Fibroblast of the conjunctiva (primary cell): ENCODE measurements around the gene SERF2.
"Not testable (repeated sequence)": the region's sequence is repeated elsewhere in the genome, so short reads cannot be mapped to it uniquely, and the experiment has no call there.

Experiments
- DNase-seq: peaks from one replicate; pipeline ENCODE4 v3.0.0-alpha.2; 2010; ENCODE audit warnings: low read depth

SERF2 gene

DNA sequence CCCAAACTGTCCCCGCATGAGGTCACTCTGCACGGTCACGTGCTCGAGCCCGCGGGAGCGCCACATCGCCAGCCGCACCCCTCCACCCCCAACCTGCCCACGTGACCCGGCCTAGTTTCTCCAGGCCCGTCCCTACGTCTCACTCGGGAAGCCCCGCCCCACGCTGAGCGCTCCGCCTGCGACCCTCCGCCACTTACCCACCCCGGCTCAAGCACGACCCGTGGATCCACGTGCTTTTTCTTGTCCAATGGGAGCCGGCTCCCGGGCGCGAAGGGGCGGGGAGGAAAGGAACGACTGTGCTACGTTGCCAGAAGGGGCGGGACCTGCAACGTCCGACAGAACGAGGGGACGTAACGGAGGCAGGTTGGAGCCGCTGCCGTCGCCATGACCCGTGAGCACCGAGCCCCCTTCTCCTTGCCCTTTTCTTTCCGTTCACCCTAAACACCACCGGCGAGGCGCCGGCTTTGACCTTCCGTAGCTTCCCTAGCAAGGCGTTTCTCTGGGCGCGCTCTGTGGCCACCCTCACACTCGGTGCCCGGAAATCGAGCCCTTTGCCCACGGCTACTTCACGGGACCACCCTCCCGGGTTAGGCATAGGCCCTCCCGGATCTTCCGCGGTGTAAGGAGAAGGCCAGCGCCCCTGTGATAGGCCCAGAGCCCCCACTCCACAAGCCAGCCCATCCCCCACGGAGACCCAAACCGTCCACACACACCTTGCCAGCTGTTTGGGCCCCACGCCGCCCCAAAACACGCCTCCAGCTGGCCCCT lies at the start of gene SERF2:
TSS of gene SERF2 (plus strand) at position 328 of the 768 bp plus-strand sequence. CDS start at position 385, 57 bp downstream.
- peak; percentile 99 for DNase-seq

DNA sequence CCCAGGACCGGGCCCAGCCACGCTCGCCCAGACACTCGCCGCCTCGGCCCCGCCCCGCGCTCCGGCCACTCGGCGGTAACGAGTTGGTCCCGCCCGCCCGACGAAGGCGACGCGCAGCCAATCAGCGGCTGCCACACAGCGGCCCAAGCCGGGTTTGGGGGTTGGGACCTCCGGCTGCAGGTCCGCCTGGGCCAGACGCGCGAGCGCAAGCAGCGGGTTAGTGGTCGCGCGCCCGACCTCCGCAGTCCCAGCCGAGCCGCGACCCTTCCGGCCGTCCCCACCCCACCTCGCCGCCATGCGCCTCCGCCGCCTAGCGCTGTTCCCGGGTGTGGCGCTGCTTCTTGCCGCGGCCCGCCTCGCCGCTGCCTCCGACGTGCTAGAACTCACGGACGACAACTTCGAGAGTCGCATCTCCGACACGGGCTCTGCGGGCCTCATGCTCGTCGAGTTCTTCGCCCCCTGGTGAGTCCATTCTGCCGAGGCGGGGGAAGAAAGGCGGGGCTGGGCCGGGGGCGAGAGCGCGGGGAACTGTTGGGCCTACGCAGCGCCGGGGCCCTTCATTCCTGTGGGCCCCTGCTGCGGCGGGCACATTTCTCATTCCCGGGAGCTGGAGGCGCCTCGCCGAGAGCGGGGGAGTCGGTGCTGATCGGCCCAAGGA lies 45.7 kb upstream of the SERF2 start, which contains the start of gene PDIA3:
TSS of gene PDIA3 (plus strand) at position 194 of the 658 bp plus-strand sequence. CDS start at position 296, 102 bp downstream.
- peak; percentile 63 for DNase-seq

DNA sequence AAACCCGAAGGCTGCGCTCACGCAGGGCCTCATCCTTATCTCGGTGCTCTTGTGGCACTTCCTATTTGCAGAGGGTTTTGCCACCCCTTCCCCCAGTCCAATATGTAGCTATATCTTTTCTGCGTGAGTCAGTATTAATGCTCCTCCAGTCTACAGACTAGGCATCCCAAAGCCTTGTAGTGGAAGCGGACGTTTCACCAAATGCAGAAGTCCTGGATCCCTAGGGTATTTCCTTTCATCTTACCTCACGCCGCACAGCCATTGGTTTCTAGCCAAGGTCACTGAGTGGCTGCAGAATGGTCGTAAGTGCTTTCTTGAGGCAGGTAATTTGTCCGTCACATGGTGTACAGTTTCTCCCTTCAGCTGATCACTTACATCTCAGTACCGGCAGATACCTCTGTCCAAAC lies 45.2 kb upstream of the SERF2 start:
- not testable (repeated sequence) for DNase-seq

DNA sequence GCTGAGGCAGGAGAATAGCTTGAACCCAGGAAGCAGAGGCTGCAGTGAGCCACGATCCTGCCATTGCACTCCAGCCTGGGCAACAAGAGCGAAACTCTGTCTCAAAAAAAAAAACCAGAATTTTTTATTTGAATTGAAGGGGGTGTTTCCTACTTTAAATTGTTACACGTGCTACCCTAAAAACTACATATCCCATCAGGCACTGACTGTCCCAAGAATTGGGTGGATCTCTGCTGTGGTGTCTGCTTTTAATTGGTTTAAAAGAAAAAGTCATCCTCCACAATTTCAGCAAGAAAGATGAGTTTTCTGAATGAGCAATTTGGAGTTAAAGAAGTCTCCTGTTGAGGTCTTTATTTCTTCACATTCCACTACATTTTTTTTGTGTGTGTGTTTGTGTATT lies 43.7 kb upstream of the SERF2 start:
- DNase-seq = no peak

DNA sequence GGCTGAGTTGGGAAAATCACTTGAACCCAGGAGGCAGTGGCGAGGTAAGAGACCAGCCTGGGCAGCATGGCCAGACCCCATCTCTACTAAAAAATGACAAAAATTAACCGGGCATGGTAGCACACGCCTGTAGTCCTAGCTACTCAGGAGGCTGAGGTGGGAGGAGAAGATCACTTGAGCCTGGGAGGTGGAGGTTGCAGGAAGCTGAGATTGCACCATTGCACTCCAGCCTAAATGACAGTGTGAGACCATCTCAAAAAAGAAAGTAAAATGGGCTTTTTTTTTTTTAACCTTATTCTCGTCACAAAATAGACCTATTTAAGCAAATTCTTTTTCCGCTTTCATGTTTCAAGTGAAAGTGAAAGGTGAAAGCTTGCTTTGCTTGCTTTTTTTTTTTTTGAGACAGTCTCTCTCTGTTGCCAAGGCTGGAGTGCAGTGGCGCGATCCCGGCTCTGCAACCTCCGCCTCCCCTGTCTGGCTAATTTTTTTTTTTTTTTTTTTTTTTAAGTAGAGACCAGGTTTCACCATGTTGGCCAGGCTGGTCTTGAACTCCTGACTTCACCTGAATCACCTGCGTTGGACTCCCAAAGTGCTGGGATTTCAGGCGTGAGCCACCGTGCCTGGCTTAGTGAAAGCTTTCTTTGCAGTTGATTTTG lies 42.3 kb upstream of the SERF2 start:
- no peak for DNase-seq

DNA sequence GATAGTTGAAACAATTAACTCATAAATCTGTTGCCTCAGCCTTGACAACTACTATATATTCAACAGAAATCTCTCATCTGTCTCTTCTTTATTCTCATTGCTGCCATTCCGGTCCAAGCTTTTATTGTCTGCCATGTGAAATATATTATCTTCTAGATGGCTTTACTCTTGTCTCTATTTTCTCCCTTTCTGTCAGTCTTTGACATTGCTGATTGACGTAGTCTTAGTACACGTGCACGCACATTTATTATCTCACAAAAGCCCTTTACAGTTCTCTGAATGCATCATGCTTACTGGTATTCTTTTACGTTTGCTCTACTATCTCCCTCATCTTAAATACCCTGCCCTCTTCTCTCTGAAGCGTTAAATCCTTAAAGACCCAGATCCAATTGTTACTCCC lies 40.2 kb upstream of the SERF2 start:
- no peak for DNase-seq

DNA sequence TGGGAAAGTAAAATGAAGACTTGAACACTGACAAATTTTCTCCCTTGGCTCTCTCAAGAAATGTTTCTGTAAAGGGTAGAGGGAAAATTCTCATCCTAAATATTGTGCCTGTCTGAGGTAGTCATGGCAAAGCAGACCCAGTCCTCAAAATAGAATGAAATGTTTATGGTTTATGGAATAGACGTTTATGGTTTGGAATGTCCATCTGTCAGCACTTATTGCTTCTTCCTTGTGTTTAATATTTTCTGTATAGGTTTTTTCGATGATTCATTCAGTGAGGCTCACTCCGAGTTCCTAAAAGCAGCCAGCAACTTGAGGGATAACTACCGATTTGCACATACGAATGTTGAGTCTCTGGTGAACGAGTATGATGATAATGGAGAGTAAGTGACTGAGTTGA lies 29.3 kb upstream of the SERF2 start:
- DNase-seq = no peak

DNA sequence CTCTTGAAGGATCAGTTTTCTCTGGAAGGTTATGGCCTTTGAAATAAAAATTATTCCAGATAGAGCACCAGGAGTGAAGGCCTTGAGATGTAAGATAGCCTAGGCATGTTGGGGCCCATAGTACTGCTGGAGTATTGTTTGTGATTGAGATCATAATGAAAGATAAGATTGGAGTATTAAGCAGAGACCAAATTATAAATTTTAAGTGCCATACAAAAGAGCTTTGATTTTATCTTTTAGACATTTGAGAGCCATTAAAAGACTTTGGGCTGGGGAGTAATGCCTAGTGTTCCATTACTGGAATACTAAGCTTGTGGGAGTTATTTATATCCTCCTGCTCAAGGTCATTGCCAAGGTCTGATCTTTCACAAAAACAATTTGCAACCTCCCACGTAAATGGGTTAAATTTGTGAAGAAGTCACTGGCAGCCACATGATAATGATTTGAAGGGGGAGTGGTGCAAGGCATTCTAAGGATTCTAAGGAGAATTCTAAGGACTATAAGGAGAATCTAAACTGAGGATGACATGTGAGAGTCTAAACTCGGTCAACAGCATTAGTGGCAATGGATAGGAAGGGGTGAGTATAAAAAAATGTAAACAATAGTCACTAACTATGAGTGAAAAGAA lies 28.2 kb upstream of the SERF2 start:
- no peak for DNase-seq

DNA sequence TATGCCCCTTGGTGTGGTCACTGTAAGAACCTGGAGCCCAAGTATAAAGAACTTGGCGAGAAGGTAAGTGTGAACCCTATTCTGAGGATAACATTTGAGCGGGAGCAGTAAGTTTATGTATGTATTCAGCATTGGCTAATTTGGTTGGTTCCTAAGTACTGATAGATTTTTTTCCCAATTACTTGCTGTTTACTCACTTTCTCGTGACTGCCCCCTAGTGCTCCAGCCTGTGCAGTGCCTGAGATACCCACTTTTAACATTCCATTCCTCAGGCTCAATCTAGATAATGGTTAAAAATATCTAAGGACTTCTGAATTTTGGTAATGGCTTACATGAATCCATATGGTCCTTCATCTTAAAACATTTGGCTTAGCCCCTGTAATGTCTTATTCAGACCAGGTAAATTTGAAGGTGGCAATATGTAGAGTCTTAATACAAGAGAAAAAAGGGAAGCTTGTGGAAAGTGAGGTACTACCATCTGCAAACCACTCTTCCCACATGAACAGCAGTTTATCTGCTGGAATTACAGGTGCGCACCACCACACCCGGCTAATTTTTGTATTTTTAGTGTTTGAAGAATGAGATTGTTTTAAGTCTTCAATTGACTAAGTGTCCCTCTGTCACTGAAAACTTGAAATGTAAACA lies 22.4 kb upstream of the SERF2 start:
- DNase-seq = no peak

DNA sequence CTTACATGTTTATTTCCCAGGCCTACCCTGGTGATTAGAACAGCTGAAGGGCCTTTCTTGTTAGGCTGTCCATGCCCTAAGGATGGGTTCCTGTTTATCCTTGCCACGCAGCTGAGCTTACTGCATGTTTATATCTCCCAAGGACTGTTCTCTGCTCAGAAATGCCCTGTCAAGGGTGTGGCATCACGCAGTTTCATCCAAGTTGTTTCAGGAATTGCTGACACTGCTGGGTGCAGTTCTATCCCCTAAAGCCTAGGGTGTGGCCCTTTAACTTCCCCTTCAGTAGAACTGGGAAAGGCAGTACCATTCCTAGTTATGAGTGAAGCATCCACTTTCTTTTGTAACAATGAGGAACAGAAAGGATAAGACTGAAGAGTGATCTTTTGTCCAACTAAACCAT lies 20.3 kb upstream of the SERF2 start:
- DNase-seq = no peak

DNA sequence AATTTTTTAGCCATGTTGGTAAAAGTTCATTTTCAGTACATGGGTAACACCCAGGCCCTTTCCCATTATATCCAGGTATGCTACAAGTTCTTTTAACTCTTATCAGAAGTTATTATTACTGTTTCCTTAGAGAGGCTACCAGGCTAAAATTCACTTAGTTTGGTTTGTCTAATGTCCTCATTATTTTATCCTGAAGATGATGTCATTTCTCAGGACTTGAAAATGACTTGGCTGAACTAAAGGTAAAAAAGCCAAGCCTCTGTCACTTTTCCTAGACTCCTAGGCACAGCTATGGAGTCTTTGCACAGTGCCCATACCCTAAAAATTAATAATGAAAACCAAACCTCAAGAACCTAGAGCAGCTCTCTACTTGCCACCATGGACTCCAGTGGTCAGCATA lies 19.5 kb upstream of the SERF2 start:
- no peak for DNase-seq

DNA sequence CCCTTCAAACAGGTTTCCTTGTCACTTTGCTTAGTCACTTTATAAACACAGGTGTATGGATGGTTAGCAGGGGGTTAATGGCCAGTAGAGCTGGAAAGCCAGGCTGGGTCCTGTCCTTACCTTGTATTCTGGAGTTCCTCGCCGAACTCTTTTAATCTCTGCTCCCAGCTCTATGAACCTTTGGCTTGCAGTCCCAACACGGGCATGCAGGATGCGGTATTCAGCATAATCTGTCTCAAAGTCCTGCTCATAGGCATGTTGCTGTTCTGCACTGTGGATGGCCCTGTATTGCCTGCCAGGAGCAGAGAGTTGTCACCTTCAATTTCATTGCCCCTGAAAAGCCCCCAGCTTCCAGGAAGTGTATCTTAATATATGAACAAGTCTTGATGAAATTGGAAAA lies 18.1 kb upstream of the SERF2 start:
- no peak for DNase-seq

DNA sequence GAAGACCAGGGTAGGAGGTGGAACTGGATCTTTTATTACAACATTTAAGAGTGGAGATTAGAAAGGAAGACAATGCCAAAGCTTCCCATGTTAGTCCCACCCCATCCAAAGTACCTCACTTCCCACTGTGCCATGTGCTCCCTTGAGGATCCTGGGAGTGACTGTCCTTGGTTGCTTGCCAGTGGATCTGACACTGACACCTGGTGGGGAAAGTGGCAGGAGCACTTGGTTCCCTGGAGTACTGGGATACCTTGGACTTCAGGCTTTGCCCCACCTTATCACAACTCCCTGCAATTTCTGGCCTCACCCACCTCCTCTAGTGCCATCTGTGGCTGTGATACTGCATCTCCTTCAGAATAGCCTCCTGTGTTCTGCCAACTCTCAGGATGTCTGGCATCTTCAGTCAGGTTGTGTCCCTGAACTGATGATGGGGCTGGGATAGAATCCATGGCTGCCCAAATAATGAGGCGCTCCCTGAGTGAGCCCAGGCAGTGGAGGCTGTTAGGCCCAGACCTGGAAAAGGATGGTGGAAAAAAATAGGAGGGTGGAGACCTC lies 16.6 kb upstream of the SERF2 start:
- no peak for DNase-seq

DNA sequence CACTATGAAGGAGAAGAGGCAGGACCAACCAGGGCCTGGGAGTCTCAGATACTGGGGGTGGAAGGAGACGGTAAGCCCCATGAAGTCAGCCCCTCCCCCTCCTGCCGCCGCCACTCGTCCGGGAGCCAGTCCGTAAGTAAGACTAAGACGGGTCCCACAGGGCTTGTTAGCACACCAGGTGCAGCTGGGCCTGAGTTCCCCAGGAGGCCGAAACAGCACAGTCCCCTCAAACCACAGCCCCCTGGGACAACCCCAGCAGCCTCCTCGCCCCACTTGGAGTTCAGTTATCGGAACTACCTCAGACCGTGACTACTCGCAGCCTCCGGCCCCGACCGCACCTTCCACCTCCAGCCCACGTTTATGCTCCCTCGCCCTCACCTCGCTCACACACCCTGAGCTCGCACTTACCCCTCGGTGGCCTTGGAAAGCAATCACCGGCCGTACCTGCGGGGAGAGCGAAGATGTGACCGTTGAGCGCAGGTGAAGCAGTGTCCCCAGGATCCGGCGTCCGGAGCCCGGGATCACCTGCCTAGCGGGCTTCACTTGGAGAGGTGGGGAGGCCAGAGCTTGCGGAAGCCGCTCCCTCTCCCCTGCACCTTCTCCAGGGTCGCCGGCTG lies 15.9 kb upstream of the SERF2 start:
- no peak for DNase-seq

DNA sequence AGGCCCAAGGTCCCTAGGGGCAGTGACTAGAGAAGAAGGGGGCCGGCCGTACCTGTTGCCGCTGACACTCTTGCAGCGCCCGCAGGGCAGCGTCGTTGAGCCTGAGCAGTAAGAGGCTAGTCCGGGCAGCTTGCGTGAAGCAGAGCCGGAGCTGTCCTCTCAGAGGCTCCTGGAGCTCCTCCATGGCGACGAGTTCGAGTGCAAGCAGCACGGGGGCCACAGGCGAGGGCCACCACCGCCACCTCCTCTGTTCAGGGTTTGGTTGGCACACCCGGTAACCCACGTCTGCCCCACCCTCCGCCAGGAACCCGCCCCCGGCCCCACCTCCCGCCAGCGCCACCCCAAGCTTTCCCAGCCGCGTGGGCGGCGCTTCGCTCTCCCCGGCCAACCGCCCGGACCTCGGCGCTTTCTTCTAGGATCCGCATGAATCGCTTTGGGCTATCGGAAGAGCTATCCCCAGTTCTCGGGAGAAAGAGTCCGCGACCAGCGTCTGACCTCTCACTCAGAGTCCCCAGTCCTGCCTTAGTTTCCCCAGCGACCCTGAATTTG lies 15.3 kb upstream of the SERF2 start, which contains the start of gene ELL3:
TSS of gene ELL3 (minus strand) at position 249 of the 549 bp plus-strand sequence. CDS start at position 184, 65 bp downstream.
- DNase-seq = no peak

DNA sequence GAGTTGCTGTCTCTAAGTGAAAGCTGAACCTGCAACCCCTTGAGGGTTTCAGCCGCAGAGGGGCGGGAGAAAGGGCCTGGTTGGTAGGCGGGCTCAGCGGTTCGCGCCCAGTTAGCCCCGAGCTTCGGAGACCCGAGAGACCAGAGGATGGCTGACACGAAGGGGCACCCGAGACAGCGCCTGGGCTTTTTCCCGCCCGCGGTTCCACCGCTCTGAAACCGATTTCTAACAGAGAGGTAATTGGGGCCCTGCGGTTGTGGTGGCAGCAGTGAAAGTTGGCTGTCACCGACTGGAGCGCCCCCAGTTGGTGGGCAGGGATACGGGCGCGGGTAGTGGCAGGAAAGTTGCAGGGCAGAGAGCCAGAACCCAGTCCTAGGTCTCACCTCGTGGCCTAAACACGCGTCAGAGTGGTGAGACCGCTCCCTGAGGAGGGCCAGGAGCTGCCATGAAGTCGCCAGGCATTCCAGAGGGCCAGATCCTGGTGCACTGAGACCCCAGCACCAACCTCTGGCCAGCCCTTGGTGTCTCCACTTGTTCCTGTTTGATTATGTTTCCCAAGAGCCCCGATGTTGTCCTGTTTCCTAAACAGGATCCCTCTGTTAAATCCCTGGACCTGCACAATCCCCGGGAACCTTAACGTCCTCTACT lies 14.7 kb upstream of the SERF2 start:
- peak; percentile 47 for DNase-seq

DNA sequence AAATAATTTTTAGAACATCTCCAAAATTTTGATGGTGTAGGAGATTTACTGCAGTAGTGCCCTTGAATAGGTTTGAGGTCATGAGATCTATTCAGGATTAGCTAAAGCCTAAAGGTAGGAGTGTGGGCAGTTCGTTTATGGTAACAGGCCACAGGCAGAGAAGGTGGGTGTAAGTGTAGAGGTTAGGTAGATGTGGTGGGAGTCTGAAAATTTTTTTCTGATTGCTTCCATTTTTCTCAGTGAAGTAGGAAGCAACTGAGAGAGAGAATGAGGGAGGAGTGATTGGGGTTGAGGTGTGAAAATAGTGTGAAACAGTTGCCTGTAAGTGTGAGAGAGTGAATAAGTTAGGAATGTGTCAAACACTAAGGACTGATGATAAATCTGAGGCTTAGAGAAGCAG lies 13.1 kb upstream of the SERF2 start:
- DNase-seq = no peak

DNA sequence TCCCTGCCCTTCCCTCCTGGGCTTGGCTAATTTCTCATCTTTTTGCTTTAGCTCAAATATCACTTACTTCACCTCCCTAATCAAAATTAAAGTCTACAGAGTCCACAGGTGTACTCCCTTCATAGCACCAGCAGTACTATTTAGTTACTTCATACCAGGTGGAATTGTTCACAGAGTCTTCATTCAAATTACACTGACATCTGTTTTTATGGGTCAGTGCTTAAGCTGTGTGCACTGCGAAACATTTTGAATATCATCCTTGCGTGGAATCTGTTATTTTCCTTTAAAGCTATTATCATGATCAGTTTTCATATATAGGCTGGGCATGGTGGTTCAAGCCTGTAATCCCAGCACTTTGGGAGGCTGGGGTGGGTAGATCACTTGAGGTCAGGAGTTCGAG lies 2.7 kb upstream of the SERF2 start:
- DNase-seq = no peak

DNA sequence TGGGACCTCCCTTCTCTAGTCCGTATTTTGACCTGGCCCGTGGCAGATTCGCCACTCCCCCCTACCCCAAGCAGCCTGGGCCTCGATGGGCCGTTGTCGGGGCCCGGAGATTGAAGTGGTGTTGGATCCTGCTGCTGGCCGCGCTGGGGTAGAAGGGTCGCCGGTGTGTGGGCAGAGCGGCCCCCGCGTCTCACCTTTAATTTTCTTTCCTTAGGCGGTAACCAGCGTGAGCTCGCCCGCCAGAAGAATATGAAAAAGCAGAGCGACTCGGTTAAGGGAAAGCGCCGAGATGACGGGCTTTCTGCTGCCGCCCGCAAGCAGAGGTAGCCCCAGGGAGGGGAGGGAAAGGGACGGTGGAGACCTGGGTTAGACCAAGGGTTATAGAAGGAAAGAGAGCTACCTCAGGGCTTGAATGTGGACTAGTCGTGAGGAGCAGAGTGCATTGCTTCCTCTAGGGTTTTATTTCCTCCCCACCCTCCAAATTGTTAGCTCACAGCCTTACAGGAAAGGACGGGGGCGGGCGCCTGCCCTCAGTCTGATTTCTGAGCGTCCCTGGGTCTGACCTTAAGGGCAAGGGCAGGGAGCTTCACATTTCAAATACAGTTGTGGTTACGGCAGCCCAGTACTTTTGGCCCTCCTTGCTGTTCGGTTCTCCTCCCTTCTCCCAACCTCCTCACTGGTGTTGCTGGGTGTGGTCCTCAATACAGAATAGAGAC lies 799 bp downstream of the SERF2 start:
- no peak for DNase-seq

DNA sequence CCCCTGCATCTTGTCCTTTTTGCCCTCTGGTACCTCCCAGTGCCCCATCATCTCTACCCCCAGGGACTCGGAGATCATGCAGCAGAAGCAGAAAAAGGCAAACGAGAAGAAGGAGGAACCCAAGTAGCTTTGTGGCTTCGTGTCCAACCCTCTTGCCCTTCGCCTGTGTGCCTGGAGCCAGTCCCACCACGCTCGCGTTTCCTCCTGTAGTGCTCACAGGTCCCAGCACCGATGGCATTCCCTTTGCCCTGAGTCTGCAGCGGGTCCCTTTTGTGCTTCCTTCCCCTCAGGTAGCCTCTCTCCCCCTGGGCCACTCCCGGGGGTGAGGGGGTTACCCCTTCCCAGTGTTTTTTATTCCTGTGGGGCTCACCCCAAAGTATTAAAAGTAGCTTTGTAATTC lies 1.5 kb downstream of the SERF2 start:
- DNase-seq = no peak
